Neural cell (in vitro differentiated cells): ENCODE results near the gene VMP1. TPM values are rescaled to one million over a fixed set of nuclear protein-coding genes. Genes with fewer than 3 reads are reported as not detected.

Experiments used
- H2AFZ ChIP-seq: fragments of 200-600, 300-800 bp; sonication (generic), shearing (Covaris generic); 2 replicates; pipeline ENCODE4 v1.6.0; 2014; ENCODE audit warnings: low read depth, mild to moderate bottlenecking, antibody characterized with exemption, low read length, moderate library complexity
- H3F3A ChIP-seq: fragments of 200-600 bp; shearing (Covaris generic); 2 replicates; pipeline ENCODE4 v1.6.1; 2016; ENCODE audit warnings: mild to moderate bottlenecking, moderate library complexity, mixed read lengths, antibody characterized with exemption, low read length; ENCODE audit not compliant: insufficient read depth, poor library complexity, severe bottlenecking
- H3K27ac ChIP-seq: fragments of 200-600, 300-800 bp; sonication (generic), shearing (Covaris generic); 2 replicates; pipeline ENCODE4 v1.5.1; 2014; ENCODE audit warnings: mild to moderate bottlenecking, low read length, moderate library complexity
- H3K27me3 ChIP-seq: fragments of 300-800, 200-600 bp; sonication (generic), shearing (Covaris generic); 2 replicates; pipeline ENCODE4 v1.6.0; 2014; ENCODE audit warnings: mild to moderate bottlenecking, low read depth, low read length, moderate library complexity; ENCODE audit not compliant: insufficient read depth
- H3K36me3 ChIP-seq: fragments of 300-800, 200-600 bp; sonication (generic), shearing (Covaris generic); 2 replicates; pipeline ENCODE4 v1.5.1; 2014; ENCODE audit warnings: mild to moderate bottlenecking, antibody characterized with exemption, low read length, moderate library complexity; ENCODE audit not compliant: insufficient read depth
- H3K4me2 ChIP-seq: fragments of 300-800, 200-600 bp; sonication (generic), shearing (Covaris generic); 2 replicates; pipeline ENCODE4 v1.6.0; 2014; ENCODE audit warnings: mild to moderate bottlenecking, low read length
- H3K4me3 ChIP-seq: fragments of 300-800, 200-600 bp; sonication (generic), shearing (Covaris generic); 2 replicates; pipeline ENCODE4 v1.5.1; 2014; ENCODE audit warnings: mild to moderate bottlenecking, low read length, moderate library complexity
- H3K79me2 ChIP-seq: fragments of 200-600 bp; shearing (Covaris generic); replicated peaks from 2 replicates; pipeline ENCODE4 v1.6.0; 2014; ENCODE audit warnings: mild to moderate bottlenecking, low read length, moderate library complexity; ENCODE audit not compliant: insufficient read depth
- H3K9ac ChIP-seq: fragments of 300-800, 200-600 bp; sonication (generic), shearing (Covaris generic); 2 replicates; pipeline ENCODE4 v1.6.1; 2016; ENCODE audit warnings: mild to moderate bottlenecking, low read length, mixed read lengths
- H3K9me2 ChIP-seq: fragments of 200-600 bp; shearing (Covaris generic); 2 replicates; pipeline ENCODE4 v1.6.1; 2016; ENCODE audit warnings: mild to moderate bottlenecking, low read length, mixed read lengths; ENCODE audit not compliant: insufficient read depth
- H3K9me3 ChIP-seq: fragments of 200-600, 300-800 bp; sonication (generic), shearing (Covaris generic); 2 replicates; pipeline ENCODE4 v1.6.1; 2016; ENCODE audit warnings: mild to moderate bottlenecking, mixed run types, low read length, moderate library complexity, mixed read lengths
- H4K20me1 ChIP-seq: fragments of 200-600 bp; shearing (Covaris generic); 2 replicates; pipeline ENCODE4 v1.6.1; 2016; ENCODE audit warnings: mild to moderate bottlenecking, mixed run types; ENCODE audit not compliant: insufficient read depth
- CTCF ChIP-seq: fragments of 450-650 bp; IDR thresholded peaks from 2 replicates; pipeline ENCODE4 v1.5.1; 2014; ENCODE audit warnings: antibody characterized with exemption, mild to moderate bottlenecking, moderate library complexity; ENCODE audit not compliant: poor library complexity, severe bottlenecking
- EP300 ChIP-seq: fragments of 450-650 bp; conservative IDR thresholded peaks from 2 replicates; pipeline ENCODE4 v1.6.1; 2014; ENCODE audit warnings: antibody characterized with exemption, mild to moderate bottlenecking, moderate library complexity; ENCODE audit not compliant: poor library complexity, severe bottlenecking
- EZH2 ChIP-seq: fragments of 200-600, 300-800 bp; shearing (Covaris generic), sonication (generic); IDR thresholded peaks from 2 replicates; pipeline ENCODE4 v1.6.1; 2014; ENCODE audit warnings: antibody characterized with exemption, low read length, borderline replicate concordance, mild to moderate bottlenecking; ENCODE audit not compliant: insufficient read depth, poor library complexity, severe bottlenecking
- MXI1 ChIP-seq: fragments of 450-650 bp; conservative IDR thresholded peaks from 2 replicates; pipeline ENCODE4 v1.6.1; 2014; ENCODE audit warnings: antibody characterized with exemption, mild to moderate bottlenecking; ENCODE audit not compliant: poor library complexity, severe bottlenecking
- POLR2AphosphoS5 ChIP-seq: IDR thresholded peaks from 2 replicates; pipeline ENCODE4 v1.6.1; 2012
- RAD21 ChIP-seq: fragments of 450-650 bp; conservative IDR thresholded peaks from 2 replicates; pipeline ENCODE4 v1.6.1; 2014; ENCODE audit warnings: antibody characterized with exemption, mild to moderate bottlenecking, moderate library complexity
- REST ChIP-seq: IDR thresholded peaks from 2 replicates; pipeline ENCODE4 v1.6.1; 2012; ENCODE audit warnings: borderline replicate concordance
- SMC3 ChIP-seq: fragments of 450-650 bp; conservative IDR thresholded peaks from 2 replicates; pipeline ENCODE4 v1.6.1; 2014; ENCODE audit warnings: antibody characterized with exemption, mild to moderate bottlenecking, moderate library complexity; ENCODE audit not compliant: poor library complexity
- TAF1 ChIP-seq: IDR thresholded peaks from 2 replicates; pipeline ENCODE4 v1.6.1; 2012; ENCODE audit warnings: low read depth
- polyA plus RNA-seq: library from polyadenylated mRNA; depleted of rRNA; stranded (reverse); fragments of >200 nt; gene quantifications from 2 replicates; pipeline ENCODE4 v1.2.3, GENCODE V29; 2014

VMP1 gene
- polyA plus RNA-seq, 1 donor from 2014 or later, result 75.9 TPM

- H3K9me3 ChIP-seq, result no peaks in the 10 kb centered on the region
- no peak overlapping the region for H3K4me2 ChIP-seq
- H3F3A ChIP-seq, result no peaks in the 10 kb centered on the region
- no peaks in the 10 kb centered on the region for H3K27me3 ChIP-seq
- H3K79me2 ChIP-seq, result no peaks in the 10 kb centered on the region
- H2AFZ ChIP-seq, result no peak overlapping the region
- no peak overlapping the region for H3K4me3 ChIP-seq
- no peak overlapping the region for H3K27ac ChIP-seq
- H3K36me3 ChIP-seq, result peaks cover 27% of the 10 kb centered on the region
- no peaks in the 10 kb centered on the region for H4K20me1 ChIP-seq
- no peaks in the 10 kb centered on the region for H3K9me2 ChIP-seq
- no peak for TF ChIP-seq EZH2
- TF ChIP-seq TAF1, result no peak
- TF ChIP-seq SMC3, result no peak
- TF ChIP-seq REST, result no peak
- no peak for TF ChIP-seq EP300
- TF ChIP-seq MXI1, result no peak
- no peak for TF ChIP-seq CTCF
- no peak for TF ChIP-seq POLR2AphosphoS5
- TF ChIP-seq RAD21, result no peak
- H3K9ac ChIP-seq, result no peak overlapping the region
Observed at GRCh38 chr17:59680314-59680713, 27.1 kb upstream of the VMP1 start.

GRCh38 chr17:59683283-59683682, 24.2 kb upstream of the VMP1 start:
- no peaks in the 10 kb centered on the region for H3F3A ChIP-seq
- no peak for TF ChIP-seq EZH2
- no peak for TF ChIP-seq SMC3
- no peak for TF ChIP-seq MXI1
- no peak for TF ChIP-seq TAF1
- no peak for TF ChIP-seq CTCF
- no peak for TF ChIP-seq REST
- no peak for TF ChIP-seq POLR2AphosphoS5
- no peak for TF ChIP-seq EP300
- no peak for TF ChIP-seq RAD21
- H3K4me2 ChIP-seq, result no peak overlapping the region
- peaks cover 27% of the 10 kb centered on the region for H3K36me3 ChIP-seq
- H2AFZ ChIP-seq, result no peak overlapping the region
- H3K27ac ChIP-seq, result no peak overlapping the region
- H3K4me3 ChIP-seq, result no peak overlapping the region
- H3K9me2 ChIP-seq, result no peaks in the 10 kb centered on the region
- no peak overlapping the region for H3K9ac ChIP-seq
- H3K79me2 ChIP-seq, result no peaks in the 10 kb centered on the region
- no peaks in the 10 kb centered on the region for H3K27me3 ChIP-seq
- no peaks in the 10 kb centered on the region for H3K9me3 ChIP-seq
- H4K20me1 ChIP-seq, result no peaks in the 10 kb centered on the region
